NCI-H1930 (cell line): ENCODE measurements around the gene ACE.
"Not testable (repeated sequence)": the region's sequence is repeated elsewhere in the genome, so short reads cannot be mapped to it uniquely, and the experiment has no call there.

Experiments
- DNase-seq, 2 experiments: peaks; one replicate each; lab custom pipeline; 2025; lab: John Stamatoyannopoulos, UW

Gene ACE

DNA sequence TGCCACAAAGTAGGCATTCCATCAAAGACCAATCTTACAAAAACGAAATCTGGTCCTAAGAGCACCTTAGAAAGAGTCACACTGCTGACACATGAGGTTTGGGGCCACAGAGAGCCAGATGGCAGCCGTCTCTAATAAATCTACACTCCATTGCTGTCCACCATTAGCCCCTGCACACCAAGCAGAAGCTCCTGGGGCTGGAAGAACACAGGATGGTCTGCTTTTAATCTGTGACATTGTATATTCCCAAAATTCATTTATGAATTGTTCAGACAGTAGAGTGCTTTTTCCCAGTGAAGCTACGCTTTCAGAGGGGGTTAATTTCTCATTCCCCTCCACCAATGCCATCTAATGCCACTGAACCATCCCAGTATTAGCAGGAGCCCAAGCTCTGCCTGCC is 32.4 kb upstream of the ACE start:
- no peak for DNase-seq

GRCh38 chr17:63445065-63445464 is 31.8 kb upstream of the ACE start:
- DNase-seq = no peak

- DNase-seq = peak in 1 of 2 experiments; percentile 59
These were observed 31.3 kb upstream of the ACE start for GRCh38 chr17:63445571-63445953.

DNA sequence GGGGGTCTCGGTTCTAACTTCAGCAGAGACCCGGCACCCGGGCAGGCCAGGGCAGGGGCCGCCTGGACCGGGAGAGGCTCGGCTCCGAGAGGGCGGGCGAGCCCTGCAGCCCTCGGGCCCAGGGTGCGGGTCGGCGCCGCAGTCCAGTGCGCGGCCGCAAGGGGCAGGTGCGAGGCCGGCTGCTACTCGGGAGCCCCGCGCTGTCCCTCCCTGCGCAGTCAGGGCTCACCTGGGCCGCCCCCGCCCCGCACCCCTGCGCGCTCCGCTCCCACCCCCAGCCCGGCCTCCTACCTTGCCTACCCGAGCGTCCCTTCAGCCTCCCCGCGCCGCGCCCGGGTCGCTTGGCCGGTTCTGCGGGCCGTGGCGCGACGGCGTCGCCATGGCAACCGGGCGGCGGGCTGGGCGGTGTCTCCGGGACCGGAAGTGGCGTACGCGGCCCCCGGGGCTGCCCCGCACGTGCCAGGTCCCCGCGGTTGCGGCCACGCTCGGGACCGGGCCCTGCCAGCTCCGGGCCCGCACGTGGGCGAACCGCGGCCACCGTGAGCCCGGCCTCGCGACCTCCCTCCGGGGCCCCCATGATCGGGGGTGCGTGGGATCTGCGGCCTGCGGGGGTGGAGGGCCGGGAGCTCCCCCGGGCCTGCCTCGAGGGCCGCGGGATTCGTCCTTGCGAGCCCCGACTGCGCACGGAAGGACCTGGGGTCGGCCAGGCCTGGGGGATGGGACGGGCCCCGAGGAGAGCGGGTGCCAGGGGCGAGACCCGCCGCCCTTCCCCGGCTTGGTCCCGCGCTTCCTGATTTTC is 30.7 kb upstream of the ACE start, which contains the start of gene CYB561:
Gene CYB561 (minus strand): TSS at position 353 of the 799 bp plus-strand sequence. CDS start 8,759 bp downstream, outside the sequence.
- peak; percentile 74 to 84 for DNase-seq

DNA sequence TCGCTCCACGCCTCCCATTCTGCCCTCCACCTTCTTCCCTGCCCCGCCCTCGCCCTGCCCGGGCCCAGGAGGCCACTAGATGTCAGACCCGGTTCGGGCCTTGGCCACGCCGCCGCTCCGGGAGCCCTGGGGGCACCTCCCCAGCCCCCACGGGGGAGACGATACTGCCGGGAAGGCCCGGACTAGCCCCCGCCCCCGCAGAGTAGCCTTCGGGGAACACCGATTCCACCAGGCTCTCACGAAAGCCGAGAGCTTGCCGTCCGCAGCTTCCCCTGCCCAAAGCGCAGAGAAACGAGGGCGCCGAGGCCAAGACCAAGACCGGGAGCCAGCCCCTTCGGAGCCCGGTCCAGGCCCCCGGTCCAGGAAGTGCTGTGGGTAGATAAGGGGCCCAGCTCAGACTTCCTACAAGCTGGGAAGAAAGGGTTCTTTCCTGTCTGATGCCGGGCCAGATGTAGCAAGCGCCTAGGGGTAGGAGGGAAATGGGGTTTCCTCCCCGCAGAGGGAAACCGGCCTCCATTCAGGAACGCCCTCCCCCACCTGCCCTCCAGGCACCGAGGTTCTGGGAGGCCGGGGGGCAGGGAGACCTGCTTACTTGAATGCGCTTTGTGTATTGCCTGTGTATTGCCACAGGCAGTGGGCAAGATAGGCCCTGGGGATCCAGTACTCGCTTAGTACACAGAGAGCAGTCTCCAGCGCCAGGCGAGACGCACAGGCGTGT is 29.9 kb upstream of the ACE start:
- peak; percentile 54 to 64 for DNase-seq

DNA sequence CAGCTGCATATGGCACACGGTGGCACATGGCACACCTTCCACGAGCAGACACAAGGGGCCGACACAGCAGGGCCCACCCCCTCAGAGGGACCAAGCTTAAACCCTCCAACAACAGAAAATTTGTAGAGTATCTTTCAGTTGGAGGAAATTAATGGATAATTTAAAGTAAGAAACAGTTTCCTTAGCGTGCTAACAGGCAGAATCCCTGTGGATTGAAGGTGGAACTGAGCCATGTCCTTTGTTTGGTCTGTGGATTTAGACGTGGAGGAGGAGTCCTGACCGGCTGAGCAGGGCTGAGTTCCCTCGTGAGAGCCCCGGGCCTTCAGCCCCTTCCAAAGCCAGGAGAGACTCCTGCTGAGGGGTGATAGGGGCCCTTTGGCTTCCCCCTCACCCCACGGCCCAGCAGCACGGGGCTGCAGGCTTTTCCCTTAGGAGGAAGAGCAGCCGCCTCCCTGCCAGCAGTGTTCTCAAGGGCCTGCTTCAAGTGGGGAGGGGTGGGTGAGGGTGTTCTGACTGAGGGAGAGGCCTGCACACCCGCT is 29.3 kb upstream of the ACE start:
- no peak for DNase-seq

- DNase-seq = no peak
These were observed 28.2 kb upstream of the ACE start for GRCh38 chr17:63448655-63449054.

DNA sequence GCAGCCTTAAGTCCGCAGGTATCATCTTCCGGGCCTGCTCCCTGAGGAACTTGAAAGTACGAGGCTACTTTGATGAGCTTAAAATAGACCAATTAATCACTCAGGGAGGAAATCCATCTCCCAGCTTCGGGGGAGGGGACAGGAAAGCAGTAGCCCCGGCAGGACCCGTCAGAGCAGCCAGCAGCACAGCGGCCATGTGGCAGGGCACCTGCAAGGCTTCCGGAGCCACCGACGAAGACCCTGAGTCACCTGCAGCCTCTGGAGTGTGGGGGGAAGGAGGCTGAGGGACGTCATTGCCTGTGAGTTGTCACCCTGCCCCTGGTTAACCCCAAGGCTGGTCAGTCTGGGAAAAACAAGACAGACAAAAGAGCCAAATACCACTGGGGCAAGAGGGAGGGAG is 26.3 kb upstream of the ACE start:
- no peak for DNase-seq

DNA sequence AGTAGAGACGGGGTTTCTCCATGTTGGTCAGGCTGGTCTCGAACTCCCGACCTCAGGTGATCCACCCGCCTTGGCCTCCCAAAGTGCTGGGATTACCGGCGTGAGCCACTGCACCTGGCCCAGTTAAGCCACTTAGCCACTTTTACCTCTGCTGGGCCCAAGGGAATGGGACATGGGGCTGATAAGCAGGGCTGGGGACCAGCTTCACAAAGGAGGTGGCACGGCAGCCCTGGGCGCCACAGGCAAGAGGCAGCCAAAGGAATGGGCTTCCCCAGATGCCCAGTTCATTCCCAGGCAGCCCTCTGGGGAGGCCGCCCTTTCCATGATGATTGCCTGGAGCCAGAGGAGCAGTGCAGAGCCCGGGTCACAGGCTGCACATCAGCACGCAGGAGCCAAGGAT is 25.7 kb upstream of the ACE start:
- DNase-seq = no peak

- DNase-seq = no peak
These were observed 24.6 kb upstream of the ACE start for GRCh38 chr17:63452046-63452961.

- DNase-seq = no peak
These were observed 23.8 kb upstream of the ACE start for GRCh38 chr17:63452962-63453551.

GRCh38 chr17:63454357-63454756 is 22.5 kb upstream of the ACE start:
- DNase-seq = not testable (repeated sequence)

DNA sequence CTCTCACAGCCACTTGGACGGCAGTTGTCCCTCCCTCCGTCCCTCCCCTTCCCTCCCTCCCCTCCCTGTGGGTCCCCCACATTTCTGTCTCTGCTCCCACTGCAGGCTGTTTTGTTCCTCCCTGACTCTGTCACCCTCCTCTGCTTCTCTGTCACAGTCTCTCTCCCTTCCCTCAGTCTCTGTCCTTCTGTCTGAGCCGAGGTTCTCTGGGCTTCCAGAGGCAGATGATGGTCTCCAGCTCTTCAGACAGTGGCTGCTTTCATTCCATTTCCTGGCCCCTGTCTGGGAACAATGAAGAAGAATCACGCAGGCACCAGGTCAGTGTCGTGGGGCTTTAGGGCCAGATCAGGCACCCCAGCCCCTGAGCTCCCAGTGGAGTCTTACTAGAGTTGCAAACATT is 21.9 kb upstream of the ACE start:
- DNase-seq = no peak

- DNase-seq = no peak
These were observed 21.4 kb upstream of the ACE start for GRCh38 chr17:63455417-63455816.

GRCh38 chr17:63458478-63458877 is 18.4 kb upstream of the ACE start:
- DNase-seq = no peak

DNA sequence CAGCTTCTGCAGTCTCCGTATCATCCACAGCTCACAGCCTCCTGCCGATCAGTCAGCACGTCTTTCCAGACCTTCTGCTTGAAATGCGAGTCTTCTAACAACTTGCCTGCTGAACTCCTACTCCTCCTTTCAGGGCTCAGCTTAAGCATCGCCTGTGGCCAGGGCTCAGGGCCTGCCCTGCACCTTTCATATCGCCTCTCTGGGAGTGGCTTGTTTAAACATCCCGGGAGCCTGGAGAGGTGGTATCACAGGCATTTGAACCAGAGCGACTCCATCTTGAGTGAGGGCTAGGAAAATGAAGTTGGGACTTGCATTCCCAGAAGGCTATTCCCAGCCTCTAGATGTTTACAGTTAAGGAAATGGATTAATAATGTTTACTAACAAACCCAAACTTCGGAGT is 16.8 kb upstream of the ACE start:
- DNase-seq = no peak

DNA sequence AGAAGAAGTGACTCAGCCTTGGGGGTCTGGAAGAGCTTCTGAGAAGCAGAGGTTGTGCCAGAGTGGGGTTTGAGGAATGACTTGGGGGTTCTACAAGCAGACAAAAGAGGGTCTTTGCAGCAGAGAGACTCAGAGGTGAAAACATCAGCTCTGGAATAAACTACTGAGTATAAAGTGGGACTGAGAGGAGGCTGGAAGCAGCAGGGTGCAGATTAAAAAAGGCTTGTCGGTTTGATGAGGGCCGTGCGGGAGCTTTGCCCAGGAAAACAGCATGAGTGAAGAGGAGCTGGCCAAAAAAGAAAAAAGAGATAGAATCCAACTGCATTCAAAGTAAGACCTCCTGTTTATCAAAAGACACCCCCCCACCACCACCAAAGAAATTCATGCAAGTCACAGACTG is 13.1 kb upstream of the ACE start:
- DNase-seq = no peak

GRCh38 chr17:63464691-63465236 is 12.1 kb upstream of the ACE start:
- no peak for DNase-seq

DNA sequence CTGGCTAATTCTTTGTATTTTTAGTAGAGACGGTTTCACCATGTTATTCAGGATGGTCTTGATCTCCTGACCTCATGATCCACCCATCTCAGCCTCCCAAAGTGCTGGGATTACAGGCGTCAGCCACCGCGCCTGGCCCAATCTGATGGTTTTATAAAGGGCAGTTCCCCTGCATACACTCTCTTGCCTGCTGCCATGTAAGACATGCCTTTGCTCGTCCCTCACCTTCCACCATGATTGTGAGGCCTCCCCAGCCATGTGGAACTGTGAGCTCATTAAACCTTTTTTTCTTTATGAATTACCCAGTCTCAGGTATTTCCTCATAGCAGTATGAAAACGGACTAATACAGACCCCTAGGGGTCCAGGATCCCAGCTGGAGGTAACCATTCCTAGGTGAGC is 8.8 kb upstream of the ACE start:
- DNase-seq = not testable (repeated sequence)

GRCh38 chr17:63474174-63474573 is 2.7 kb upstream of the ACE start:
- DNase-seq = no peak
